A549 (cell line): ENCODE results near the gene LGALS7.
"Not testable (repeated sequence)": the region's sequence is repeated elsewhere in the genome, so short reads cannot be mapped to it uniquely, and the experiment has no call there.

Experiments used
- BHLHE40 ChIP-seq: IDR thresholded peaks from 2 replicates; pipeline ENCODE4 v1.6.1; 2012; ENCODE audit warnings: low read depth, low read length, inconsistent platforms
- CTCF ChIP-seq: fragments of >200 bp; sonication (Bioruptor Twin); formaldehyde crosslinking; IDR thresholded peaks from 3 replicates; pipeline ENCODE4 v1.5.1; 2016
- EP300 ChIP-seq, 2 experiments: fragments of >200 bp; sonication (Bioruptor Twin); formaldehyde crosslinking; IDR thresholded peaks; 2 replicates in 1 of 2; 3 replicates in 1 of 2; pipeline ENCODE4 v1.6.1; 2016 to 2017
- MYC ChIP-seq: IDR thresholded peaks from 2 replicates; pipeline ENCODE4 v1.6.1; 2012; ENCODE audit warnings: mild to moderate bottlenecking, inconsistent platforms, low read length, improper control_type of control experiment, borderline replicate concordance
- POLR2A ChIP-seq: IDR thresholded peaks from 2 replicates; pipeline ENCODE4 v1.6.1; 2012; ENCODE audit warnings: mild to moderate bottlenecking, low read length
- RAD21 ChIP-seq, 2 experiments: fragments of >200 bp in 1 of 2; sonication (Bioruptor Twin) in 1 of 2; formaldehyde crosslinking in 1 of 2; IDR thresholded peaks in 1 of 2; conservative IDR thresholded peaks in 1 of 2; 2 replicates in 1 of 2; 3 replicates in 1 of 2; pipeline ENCODE4 v1.6.1; 2012 to 2018; ENCODE audit warnings: inconsistent platforms in 1 of 2
- ZNF302 ChIP-seq: fragments of 250-450 bp; sonication (Bioruptor Pico); IDR thresholded peaks from 2 replicates; pipeline ENCODE4 v1.9.0; 2021; ENCODE audit warnings: inconsistent platforms, mild to moderate bottlenecking, moderate library complexity

GRCh38 chr19:38753783-38754182 lies 19.5 kb downstream of the LGALS7 start:
- TF ChIP-seq BHLHE40; CTCF; MYC; POLR2A; EP300 (IDR thresholded peaks at IDR 0.05); ZNF302; RAD21 (conservative IDR thresholded peaks at IDR 0.05 in 1 of 2, IDR thresholded peaks at IDR 0.05 in 1 of 2): not testable (repeated sequence)
